Suprapubic skin (tissue), 4 donors: ENCODE results near the gene FAM229A. TPM values are rescaled to one million over a fixed set of nuclear protein-coding genes. Genes with fewer than 3 reads are reported as not detected.

Source experiments
- total RNA-seq, 4 donors: library from RNA; depleted of rRNA; stranded (reverse); fragments of >200 nt; gene quantifications; one replicate each; pipeline ENCODE4 v1.1.0, GENCODE V29; 2016

FAM229A gene
- total RNA-seq, 4 donors from 2014 or later = 4.4 to 41.8 (median 16.3) TPM

Other genes starting within 250 kb of the FAM229A start
- gene TXLNA, start 182.8 kb downstream of the FAM229A start, total RNA-seq = 10 to 100 TPM; 50.0 to 72.0 (median 56.3) TPM
- gene CCDC28B, start 161.9 kb downstream of the FAM229A start, total RNA-seq = 1 to 10 TPM in 3 of 4 donors, under 1 TPM in 1; 0.72 to 3.5 (median 2.0) TPM
- gene IQCC, start 156.8 kb downstream of the FAM229A start, total RNA-seq = 1 to 10 TPM; 1.7 to 4.4 (median 3.7) TPM
- gene DCDC2B, start 153.4 kb downstream of the FAM229A start, total RNA-seq = not detected
- gene TMEM234, start 140.1 kb downstream of the FAM229A start, total RNA-seq = 10 to 100 TPM in 2 of 4 donors, 1 to 10 TPM in 2; 7.7 to 18.7 (median 12.6) TPM
- gene EIF3I, start 140.1 kb downstream of the FAM229A start, total RNA-seq = 100 to 1,000 TPM in 3 of 4 donors, 10 to 100 TPM in 1; 98.8 to 211 (median 178) TPM
- gene FAM167B, start 115.3 kb downstream of the FAM229A start, total RNA-seq = 1 to 10 TPM in 2 of 4 donors, not detected in 2; 1.5 TPM
- gene LCK, start 111.2 kb downstream of the FAM229A start, total RNA-seq = 1 to 10 TPM in 2 of 4 donors, under 1 TPM in 2; 0.26 to 3.9 (median 1.4) TPM
- gene HDAC1, start 70.4 kb downstream of the FAM229A start, total RNA-seq = 10 to 100 TPM; 34.4 to 52.9 (median 40.2) TPM
- 10 to 100 TPM; 12.8 to 25.1 (median 19.3) TPM for gene MARCKSL1, start 26.3 kb downstream of the FAM229A start, total RNA-seq
- gene TSSK3, start 54 bp upstream of the FAM229A start, total RNA-seq = 1 to 10 TPM in 2 of 4 donors, under 1 TPM in 1, not detected in 1; 0.86 to 2.7 (median 1.3) TPM
- gene BSDC1, start 32.0 kb upstream of the FAM229A start, total RNA-seq = 100 to 1,000 TPM in 3 of 4 donors, 10 to 100 TPM in 1; 96.0 to 140 (median 120) TPM
- gene ZBTB8B, start 102.6 kb upstream of the FAM229A start, total RNA-seq = under 1 TPM in 1 of 4 donors, not detected in 3; 0.08 TPM
- 1 to 10 TPM; 2.3 to 3.4 (median 3.1) TPM for gene ZBTB8A, start 176.9 kb upstream of the FAM229A start, total RNA-seq